ENCODE results near the gene P2RX5.

Gene P2RX5

DNA sequence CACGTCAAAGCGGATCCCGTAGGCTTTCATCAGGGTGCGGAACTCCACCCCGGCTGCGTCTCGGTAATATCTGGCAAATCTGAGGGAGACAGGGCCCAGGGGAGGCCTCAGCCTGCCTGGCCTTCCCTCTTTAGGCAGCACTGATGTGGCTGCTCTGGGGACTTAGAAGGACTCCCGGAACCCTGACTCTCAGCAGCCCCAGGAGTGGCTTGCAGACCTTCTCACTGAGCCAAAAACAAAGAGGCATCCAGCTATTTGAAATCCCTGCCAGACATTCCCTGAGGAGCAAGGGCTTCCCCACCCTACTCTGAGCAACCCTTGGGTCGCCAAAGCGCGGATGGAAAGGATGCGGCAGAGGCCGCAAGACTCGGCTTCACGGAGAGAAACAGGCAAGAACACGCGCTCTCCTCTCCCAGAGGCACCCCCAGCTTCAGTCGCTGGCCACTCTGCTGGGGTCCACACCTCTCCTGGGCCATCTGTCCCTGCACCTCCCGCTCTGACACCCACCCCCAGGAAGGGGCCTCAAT lies 7.9 kb downstream of the P2RX5 start:
- TF ChIP-seq TAF1 (IDR thresholded peaks at IDR 0.05; ENCODE audit: borderline replicate concordance, insufficient read depth, low read length) (no peak), POLR2AphosphoS5 (IDR thresholded peaks at IDR 0.05; ENCODE audit: low read depth, low read length) (no peak), SIN3A (IDR thresholded peaks at IDR 0.05; ENCODE audit: borderline replicate concordance, insufficient read depth, low read length) (no peak), FOXP2 (optimal IDR thresholded peaks at IDR 0.05; ENCODE audit: borderline replicate concordance, extremely low read depth, extremely low read length, insufficient read depth) (no peak)
- TF ChIP-seq, protein P1, sequence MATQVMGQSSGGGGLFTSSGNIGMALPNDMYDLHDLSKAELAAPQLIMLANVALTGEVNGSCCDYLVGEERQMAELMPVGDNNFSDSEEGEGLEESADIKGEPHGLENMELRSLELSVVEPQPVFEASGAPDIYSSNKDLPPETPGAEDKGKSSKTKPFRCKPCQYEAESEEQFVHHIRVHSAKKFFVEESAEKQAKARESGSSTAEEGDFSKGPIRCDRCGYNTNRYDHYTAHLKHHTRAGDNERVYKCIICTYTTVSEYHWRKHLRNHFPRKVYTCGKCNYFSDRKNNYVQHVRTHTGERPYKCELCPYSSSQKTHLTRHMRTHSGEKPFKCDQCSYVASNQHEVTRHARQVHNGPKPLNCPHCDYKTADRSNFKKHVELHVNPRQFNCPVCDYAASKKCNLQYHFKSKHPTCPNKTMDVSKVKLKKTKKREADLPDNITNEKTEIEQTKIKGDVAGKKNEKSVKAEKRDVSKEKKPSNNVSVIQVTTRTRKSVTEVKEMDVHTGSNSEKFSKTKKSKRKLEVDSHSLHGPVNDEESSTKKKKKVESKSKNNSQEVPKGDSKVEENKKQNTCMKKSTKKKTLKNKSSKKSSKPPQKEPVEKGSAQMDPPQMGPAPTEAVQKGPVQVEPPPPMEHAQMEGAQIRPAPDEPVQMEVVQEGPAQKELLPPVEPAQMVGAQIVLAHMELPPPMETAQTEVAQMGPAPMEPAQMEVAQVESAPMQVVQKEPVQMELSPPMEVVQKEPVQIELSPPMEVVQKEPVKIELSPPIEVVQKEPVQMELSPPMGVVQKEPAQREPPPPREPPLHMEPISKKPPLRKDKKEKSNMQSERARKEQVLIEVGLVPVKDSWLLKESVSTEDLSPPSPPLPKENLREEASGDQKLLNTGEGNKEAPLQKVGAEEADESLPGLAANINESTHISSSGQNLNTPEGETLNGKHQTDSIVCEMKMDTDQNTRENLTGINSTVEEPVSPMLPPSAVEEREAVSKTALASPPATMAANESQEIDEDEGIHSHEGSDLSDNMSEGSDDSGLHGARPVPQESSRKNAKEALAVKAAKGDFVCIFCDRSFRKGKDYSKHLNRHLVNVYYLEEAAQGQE (IDR thresholded peaks at IDR 0.05; ENCODE audit: insufficient read depth in 1 of 2, low read depth in 2 of 2, low read length in 2 of 2) = no peak

DNA sequence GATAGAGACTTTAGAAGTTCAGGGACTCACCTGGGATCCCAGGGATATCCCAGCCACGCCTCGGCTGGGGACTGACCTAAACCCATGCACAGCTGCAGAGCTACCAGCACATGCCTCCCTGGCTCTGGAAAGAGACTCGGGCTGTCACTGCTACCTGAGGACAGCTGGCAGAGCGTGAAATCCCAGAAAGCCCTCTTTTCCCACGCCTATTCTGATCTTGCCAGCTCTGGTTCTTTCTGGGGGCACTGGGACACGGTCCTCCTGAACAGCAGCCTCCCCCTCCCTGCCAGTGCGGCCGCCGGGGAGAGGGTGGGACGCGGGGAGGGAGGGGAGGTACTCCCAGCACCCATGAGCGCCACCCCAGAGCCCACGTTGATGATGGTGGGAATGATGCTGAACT lies 10.8 kb downstream of the P2RX5 start:
- TF ChIP-seq, protein P1 (IDR thresholded peaks at IDR 0.05; ENCODE audit: insufficient read depth in 1 of 2, low read depth in 2 of 2, low read length in 2 of 2) = no peak
- TF ChIP-seq FOXP2 (optimal IDR thresholded peaks at IDR 0.05; ENCODE audit: borderline replicate concordance, extremely low read depth, extremely low read length, insufficient read depth) (no peak), POLR2AphosphoS5 (IDR thresholded peaks at IDR 0.05; ENCODE audit: low read depth, low read length) (no peak), SIN3A (IDR thresholded peaks at IDR 0.05; ENCODE audit: borderline replicate concordance, insufficient read depth, low read length) (no peak), TAF1 (IDR thresholded peaks at IDR 0.05; ENCODE audit: borderline replicate concordance, insufficient read depth, low read length) (no peak)

DNA sequence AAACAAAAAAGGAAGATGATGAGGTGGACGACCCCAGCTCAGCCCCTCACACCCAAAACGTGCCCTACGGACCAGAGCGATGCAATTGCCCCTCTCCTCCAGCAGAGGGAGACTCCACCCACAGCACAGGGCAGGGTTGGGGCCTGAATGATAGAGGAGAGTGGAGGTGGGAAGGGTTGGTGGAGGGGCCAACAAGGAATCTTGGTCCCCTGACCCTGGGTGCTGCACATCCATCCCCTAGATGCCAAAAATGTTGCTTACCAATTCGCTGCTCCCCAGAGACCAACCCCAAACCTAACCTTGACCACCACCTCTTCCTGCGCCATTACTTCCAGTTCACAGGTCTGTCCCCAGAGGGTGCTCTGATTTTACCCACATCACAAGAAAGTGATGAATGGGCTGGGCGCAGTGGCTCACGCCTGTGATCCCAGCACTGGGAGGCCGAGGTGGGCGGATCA lies 12.9 kb downstream of the P2RX5 start:
- TF ChIP-seq TAF1 (IDR thresholded peaks at IDR 0.05; ENCODE audit: borderline replicate concordance, insufficient read depth, low read length) (no peak), SIN3A (IDR thresholded peaks at IDR 0.05; ENCODE audit: borderline replicate concordance, insufficient read depth, low read length) (no peak), FOXP2 (optimal IDR thresholded peaks at IDR 0.05; ENCODE audit: borderline replicate concordance, extremely low read depth, extremely low read length, insufficient read depth) (no peak), POLR2AphosphoS5 (IDR thresholded peaks at IDR 0.05; ENCODE audit: low read depth, low read length) (no peak)
- TF ChIP-seq, protein P1 (IDR thresholded peaks at IDR 0.05; ENCODE audit: insufficient read depth in 1 of 2, low read depth in 2 of 2, low read length in 2 of 2) = no peak

DNA sequence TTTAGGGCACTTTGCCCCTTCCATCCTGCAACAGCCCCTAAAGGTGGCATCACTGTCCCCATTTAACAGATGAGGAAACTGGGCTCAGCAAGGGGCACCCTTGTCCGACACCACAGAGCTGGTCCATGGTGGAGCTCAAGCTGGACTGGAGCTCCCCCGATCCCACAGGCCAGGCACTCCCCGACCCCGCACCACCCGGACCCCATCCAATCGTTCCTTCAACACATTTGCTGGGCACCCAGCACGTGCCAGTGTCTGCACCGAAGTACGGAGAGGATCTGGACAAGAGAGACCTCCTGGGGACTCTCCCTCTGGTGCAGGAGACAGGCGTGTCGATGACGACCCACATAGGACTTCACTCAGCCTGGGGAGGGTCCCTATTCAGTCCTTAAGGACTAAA lies 13.9 kb downstream of the P2RX5 start:
- TF ChIP-seq FOXP2 (optimal IDR thresholded peaks at IDR 0.05; ENCODE audit: borderline replicate concordance, extremely low read depth, extremely low read length, insufficient read depth) (no peak), TAF1 (IDR thresholded peaks at IDR 0.05; ENCODE audit: borderline replicate concordance, insufficient read depth, low read length) (no peak), SIN3A (IDR thresholded peaks at IDR 0.05; ENCODE audit: borderline replicate concordance, insufficient read depth, low read length) (no peak), POLR2AphosphoS5 (IDR thresholded peaks at IDR 0.05; ENCODE audit: low read depth, low read length) (no peak)
- TF ChIP-seq, protein P1 (IDR thresholded peaks at IDR 0.05; ENCODE audit: insufficient read depth in 1 of 2, low read depth in 2 of 2, low read length in 2 of 2) = no peak
